GM12875 (cell line): Measurements from ENCODE around the gene STARD13.

ENCODE experiments used
- H3K4me3 ChIP-seq: one replicate; pipeline ENCODE4 v1.5.1; 2011; ENCODE audit warnings: low read depth, low read length, control low read depth
- TF ChIP-seq, protein P1 (sequence below): IDR thresholded peaks from 2 replicates; pipeline ENCODE4 v1.5.1; 2011; ENCODE audit warnings: low read depth, mild to moderate bottlenecking, control low read depth, inconsistent platforms, low read length, moderate library complexity, borderline replicate concordance; ENCODE audit not compliant: insufficient read depth

STARD13 gene

GRCh38 chr13:33318744-33319143, 33.2 kb upstream of the STARD13 start:
- no peak overlapping the region for H3K4me3 ChIP-seq
- TF ChIP-seq, protein P1, sequence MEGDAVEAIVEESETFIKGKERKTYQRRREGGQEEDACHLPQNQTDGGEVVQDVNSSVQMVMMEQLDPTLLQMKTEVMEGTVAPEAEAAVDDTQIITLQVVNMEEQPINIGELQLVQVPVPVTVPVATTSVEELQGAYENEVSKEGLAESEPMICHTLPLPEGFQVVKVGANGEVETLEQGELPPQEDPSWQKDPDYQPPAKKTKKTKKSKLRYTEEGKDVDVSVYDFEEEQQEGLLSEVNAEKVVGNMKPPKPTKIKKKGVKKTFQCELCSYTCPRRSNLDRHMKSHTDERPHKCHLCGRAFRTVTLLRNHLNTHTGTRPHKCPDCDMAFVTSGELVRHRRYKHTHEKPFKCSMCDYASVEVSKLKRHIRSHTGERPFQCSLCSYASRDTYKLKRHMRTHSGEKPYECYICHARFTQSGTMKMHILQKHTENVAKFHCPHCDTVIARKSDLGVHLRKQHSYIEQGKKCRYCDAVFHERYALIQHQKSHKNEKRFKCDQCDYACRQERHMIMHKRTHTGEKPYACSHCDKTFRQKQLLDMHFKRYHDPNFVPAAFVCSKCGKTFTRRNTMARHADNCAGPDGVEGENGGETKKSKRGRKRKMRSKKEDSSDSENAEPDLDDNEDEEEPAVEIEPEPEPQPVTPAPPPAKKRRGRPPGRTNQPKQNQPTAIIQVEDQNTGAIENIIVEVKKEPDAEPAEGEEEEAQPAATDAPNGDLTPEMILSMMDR = no peak

- no peak overlapping the region for H3K4me3 ChIP-seq
- TF ChIP-seq, protein P1 = no peak
These were observed 32.5 kb upstream of the STARD13 start for GRCh38 chr13:33318037-33318436.

- H3K4me3 ChIP-seq = no peak overlapping the region
- TF ChIP-seq, protein P1 = no peak
These were observed 31.3 kb upstream of the STARD13 start for GRCh38 chr13:33316890-33317289.

GRCh38 chr13:33313504-33313903, 27.9 kb upstream of the STARD13 start:
- H3K4me3 ChIP-seq = no peak overlapping the region
- TF ChIP-seq, protein P1 = no peak

GRCh38 chr13:33312861-33313212, 27.3 kb upstream of the STARD13 start:
- H3K4me3 ChIP-seq = no peak overlapping the region
- TF ChIP-seq, protein P1 = no peak

DNA sequence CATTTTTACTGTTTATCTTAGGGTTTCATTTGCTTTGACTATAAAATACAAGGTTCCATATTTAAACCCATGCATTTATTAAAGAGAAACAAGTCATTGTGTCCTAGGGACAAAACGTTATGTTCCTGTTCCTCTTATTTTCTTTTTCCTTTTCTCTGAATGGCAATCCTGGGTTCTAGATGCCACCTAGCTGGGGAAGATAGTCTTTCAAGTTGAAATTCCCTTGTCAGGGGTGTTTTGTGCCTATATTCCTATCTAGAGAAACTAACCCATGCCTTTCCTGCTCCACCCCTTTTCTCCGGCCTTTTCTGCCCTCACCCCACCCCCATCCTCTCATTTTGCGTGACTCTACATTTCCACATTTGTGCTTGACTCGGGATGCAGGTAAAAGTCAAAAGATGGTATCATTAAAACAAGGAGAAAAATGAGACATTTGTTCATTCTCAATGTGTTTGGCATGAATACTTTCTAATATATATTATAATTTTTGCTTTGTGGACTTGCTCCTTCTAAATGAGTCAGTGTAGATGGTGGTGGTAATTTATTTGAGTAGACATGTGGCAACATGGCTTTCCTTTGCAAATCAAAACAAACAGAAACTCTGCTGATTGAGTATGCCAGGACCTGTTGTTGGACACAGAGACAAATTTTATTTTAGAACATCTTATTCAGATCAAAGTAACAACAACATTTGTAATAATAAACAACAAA, 26.8 kb upstream of the STARD13 start:
- H3K4me3 ChIP-seq = no peak overlapping the region
- TF ChIP-seq, protein P1 = no peak

- no peak overlapping the region for H3K4me3 ChIP-seq
- TF ChIP-seq, protein P1 = no peak
These were observed 25.5 kb upstream of the STARD13 start for GRCh38 chr13:33311040-33311439.
